Inflammatory macrophage treated with lipopolysaccharide for 4 hours (primary cell): ENCODE data around the gene ZNF492.
"Not testable (repeated sequence)": the region's sequence is repeated elsewhere in the genome, so short reads cannot be mapped to it uniquely, and the experiment has no call there.

Experiments
- DNase-seq: peaks from one replicate; pipeline ENCODE4 v3.0.0-alpha.2; 2020

ZNF492 gene

DNA sequence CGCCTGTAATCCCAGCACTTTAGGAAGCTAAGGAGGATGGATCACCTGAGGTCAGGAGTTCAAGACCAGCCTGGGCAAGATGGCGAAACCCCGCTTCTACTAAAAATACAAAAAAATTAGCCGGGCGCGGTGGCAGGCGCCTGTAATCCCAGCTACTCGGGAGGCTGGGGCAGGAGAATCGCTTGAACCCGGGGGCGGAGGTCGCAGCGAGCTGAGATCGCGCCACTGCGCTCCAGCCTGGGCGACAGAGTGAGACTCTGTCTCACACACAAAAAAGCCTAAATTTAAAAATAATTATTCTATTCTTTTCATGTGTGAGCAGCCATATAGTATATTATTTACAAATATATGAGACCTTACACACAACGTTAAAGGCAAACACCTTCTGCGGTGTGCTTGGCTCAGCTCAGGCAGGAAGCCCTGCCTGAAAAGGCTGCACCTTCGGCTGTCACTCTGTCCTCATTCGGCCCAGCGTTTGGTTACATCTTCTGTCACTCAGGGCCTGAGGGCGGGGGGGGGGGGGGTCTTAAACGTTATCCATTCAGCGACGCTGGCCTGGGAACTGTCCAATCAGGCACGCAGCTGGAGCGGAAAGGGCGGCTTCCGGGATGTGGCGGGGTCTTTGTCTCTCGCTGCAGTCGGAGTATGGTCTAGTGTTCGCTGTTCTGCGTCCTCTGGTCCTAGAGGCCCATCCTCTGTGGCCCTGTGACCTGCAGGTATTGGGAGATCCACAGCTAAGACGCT, at the start of gene ZNF492:
ZNF492 (plus strand) TSS at position 619 of the 744 bp plus-strand sequence. CDS start 19,076 bp downstream, outside the sequence.
- DNase-seq, result peak; percentile 62

DNA sequence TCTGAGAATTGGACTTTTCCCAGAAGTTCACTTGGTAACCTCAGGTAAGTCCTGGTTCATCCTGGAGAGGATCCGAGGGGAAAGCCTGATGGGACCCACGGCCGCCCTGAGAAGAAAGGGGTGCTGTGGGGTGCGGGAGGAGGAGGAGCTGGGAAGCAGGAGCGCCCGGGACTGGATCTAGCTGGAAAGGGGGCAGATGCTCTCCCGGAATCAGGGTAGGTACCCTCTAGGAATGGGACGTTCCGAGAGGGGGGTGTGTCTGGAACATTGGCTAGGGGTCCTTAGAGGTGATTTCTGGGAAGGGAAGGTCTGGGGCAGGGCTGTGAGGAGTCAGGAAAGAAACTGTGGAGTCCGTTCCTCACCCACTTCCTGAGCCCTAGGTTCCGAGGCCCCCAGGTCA, 38.7 kb upstream of the ZNF492 start:
- no peak for DNase-seq

DNA sequence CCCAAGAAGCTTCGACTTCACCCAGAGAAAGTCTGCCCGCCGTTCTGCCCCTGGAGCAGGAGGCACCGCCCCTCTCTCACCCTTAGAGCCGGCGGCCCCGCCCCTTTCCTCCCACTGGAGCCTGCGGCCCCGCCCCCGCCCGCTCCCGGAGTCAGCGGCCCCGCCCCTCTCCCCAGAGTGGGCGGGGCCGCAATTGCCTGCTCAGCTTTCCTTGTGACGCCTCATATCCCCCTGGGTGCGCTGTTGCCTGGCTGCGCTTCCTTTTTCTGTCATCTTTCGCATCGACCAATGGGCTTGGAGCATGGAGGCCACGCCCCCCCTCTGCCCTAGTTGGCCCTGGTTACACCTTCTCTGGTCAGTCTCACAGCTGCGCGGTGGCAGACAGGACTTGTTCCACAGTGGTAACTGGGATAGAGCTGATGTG, 38.2 kb upstream of the ZNF492 start:
- no peak for DNase-seq

DNA sequence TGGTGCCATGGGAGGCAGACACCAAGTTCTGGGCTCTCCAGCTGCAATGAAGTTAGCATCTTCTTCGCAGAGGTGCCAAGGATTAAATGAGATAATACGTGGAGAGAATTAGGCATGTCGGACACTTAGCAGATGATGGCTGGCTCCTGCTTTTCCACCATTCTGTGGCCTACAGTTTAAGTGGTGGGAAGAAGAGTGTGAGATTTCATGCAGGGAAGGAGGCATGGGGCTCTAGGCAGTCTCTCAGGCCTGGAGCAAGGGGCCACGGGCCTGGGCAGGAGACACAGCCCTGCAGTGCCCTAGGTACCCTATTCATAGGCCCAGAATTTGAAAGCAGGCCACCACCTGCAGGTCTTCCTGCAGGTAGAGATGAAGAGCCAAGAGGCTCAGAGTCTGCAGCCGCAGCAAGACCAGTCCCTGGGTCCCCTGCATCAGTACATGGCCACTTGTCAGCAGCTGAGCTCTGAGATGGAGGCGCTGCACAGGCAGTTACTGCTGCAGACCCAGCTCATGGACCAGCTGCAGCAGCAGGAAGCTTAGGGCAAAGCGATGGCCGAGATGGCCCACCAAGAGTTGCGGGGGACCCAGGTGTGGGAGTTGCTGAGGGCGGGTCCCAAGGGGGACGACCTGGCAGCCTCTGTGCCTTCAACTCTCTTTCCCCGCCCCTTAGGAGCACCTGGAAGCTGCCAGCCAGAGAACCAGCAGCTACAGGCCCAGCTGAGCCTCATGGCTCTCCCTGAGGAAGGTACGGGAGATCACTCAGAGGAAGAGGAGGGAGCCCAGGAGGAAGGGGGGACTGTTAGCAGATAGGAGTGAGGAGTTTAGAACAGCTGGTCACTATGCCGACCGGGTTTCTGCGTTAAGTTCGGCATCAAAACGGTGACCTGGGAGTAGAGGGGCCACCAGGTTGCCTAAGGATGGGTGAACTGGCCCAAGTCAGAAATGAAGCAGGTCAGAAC, 33.2 kb upstream of the ZNF492 start:
- no peak for DNase-seq

DNA sequence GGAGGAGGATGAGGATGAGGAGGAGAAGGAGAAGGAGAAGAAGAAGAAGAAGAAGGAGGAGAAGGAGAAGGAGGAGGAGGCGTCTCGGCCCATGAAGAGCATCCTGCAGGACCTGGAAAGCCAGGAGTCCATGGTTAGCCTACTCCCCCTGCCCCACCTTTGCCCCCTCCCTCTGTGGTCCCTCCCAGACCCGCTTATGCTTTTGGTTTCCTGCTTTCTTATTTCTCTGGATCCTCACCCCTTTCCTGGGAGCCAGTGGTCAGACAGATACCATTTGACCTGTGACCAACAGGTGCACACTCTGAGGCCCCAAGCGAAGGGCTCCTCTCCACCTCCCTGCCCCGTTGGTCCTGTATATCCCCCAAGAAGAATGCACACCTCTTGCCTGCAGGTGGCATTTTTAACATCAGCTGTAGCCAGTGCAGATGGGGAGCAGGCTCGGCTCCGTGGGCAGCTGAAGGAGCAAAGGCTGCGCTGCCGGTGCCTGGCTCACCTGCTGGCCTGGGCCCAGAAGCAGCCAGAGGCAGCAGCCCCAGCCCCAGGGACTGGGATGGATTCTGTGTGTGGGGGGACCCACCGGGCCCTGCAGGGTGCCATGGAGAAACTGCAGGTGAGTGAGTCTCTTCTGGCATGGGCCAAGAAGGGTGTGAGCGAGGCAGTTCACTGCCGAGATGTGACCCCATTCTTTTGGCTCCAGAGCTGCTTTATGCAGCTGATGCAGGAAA, 32.1 kb upstream of the ZNF492 start:
- no peak for DNase-seq

DNA sequence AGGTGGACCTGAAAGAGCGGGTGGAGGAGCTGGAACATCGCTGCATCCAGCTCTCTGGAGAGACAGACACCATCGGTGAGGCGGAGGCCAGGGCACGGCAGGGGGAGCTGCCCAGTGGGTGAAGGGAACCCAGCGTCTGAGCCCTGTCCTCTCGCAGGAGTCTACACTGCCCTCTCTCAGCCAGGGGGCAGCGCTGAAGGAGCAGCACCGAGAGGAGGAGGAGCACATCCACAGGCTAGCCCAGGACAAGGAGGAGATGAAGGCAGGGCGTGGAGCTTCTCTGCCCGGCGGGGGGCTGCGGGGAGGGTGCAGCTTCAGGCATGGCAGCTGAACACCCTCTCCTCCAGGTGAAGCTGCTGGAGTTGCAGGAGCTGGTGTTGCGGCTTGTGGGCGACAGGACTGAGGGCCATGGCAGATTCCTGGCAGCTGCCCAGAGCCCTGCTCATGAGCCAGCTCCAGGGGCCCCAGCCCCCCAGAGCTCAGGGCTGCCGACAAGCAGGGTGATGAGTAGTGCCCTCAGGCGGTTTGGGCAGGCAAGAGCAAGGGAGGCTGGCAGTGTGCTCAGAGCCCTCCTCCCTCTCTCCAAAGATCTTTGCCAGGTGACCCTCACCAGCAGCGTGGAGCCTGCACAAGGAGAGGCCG, 31.4 kb upstream of the ZNF492 start:
- no peak for DNase-seq

DNA sequence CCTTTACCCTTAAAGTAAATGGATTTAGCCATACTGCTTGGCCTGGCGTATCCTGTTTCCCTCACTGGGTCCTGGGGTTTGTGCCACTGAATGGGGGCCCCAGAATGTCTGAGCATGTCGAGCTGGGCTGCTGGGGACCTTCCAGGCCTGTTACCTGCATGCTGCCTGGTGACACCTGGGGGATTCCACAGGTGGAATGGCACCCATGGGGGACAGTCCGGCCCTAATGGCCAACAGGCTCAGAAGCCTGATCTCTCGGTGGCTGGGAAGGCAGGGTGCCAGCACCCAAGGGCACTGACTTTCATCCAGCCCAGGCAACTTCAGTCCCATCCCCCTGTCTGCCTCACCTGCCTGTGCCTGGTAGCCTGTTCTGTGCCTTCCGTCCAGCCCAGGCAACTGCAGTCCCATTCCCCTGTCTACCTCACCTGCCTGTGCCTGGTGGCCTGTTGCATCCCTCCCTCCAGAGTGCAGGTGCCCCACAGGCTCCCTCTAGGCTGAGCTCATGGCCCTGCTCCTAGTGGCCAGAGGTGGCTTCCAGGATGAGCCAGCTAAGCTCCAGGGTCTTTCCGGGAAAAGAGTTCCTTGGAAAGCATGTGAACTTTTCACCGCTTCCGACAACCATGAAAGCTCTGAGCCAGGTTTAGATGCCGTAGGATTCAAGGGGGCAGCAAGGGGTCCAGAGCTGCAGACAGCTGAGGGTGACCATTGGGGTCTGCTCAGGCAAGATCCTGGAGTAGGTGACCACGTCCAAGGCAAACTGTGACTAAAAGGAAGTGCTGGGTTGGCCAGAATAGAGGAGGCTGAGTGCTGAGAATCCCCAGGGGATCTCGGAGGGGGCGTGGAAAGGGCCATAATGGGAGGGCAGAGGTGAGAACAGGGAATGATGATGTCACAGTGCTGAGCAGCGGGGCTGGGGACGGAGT, 30.3 kb upstream of the ZNF492 start:
- DNase-seq, result no peak

DNA sequence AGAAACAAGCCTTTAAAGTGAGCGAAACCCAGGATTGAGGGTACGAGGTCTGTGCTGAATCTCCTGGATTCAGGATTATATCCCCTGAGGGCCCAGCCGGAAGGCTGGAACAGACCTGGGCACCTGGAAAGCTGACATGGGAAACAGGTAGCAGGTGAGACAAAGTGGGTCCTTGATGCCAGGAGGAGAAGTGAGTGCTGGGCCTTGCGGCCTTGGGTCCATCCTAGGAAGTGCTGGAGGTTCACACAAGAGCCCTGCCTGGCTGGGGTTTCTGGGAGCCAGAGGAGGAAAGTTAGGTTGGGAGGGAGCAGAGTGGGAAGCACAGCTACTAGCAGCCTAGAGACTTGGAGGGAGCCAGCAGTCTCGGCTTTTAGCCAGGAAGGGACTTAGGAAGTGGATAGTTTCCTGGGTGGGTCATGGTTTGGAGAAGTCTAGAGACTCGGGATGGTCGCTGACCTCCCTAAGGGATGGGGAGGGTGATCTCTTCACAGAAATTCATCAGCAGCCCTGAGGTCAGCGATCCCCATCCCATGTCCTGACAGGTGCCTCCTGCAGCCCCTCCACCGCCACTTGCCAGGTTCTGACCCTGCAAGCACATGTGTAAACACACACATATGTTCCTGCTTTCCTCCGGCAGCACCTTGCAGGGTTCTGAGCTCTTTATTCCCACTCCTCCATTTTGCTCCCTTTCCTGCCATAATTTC, 29.4 kb upstream of the ZNF492 start:
- DNase-seq, result no peak

DNA sequence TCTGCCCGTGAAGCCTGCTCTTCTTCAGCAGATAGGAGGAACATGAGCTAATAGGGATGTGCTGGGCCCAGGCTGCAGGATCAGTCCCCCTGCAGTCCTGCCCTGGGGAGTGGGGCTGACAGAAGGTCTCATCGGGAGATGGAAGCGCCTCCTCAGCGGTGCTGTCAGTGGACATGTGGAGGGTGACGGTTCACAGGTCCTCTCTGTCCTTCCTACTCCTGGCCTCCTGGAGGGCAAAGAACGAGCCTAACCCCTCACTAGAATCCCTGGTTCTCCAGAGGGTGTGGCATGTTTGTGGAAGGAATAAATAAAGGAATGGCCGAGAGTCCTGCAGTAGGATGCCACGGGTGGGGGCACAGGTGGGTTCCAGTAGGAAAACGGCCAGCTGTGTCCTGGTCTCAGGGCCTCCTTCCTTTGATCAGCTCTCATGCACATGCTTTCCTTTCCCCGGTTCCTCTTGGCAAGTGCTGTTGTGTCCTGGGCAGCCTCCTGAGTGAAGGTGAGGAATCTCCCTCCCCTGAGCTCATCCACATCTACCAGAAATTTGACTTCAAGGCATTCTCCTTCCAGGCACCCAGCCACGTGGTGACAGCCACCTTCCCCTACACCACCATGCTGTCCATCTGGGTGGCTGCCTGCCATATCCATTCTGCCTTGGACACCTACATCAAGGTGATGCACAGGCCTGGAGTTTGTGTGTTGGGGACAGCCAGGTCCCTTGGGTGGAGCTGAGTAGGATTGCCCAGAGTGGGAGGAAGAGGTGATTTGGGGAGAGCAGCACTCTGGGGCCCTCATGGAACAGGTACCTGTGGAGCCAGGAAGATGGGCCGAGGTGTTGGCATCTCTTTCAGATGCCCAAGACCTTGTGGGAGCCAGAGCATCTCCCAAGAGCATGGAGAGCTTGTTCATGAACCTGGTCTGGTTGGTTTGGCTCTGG, 28.6 kb upstream of the ZNF492 start:
- no peak for DNase-seq

DNA sequence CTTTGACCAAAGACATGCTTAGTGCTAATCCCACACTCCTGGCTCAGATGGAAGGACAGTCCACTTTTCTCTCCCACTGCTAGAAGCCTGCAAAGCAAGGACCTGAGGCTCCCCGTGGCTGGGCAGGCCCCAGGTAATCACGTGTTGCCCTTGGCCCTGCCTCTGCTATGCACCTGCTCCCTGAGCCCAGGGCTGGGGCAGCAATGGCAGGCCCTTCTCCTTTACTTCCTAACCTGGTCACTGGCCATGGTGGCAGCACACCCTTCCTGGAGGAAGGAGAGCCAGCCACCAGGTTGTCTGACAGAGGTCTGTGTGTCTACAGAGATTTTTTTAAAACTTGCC, 27.9 kb upstream of the ZNF492 start:
- DNase-seq, result no peak

DNA sequence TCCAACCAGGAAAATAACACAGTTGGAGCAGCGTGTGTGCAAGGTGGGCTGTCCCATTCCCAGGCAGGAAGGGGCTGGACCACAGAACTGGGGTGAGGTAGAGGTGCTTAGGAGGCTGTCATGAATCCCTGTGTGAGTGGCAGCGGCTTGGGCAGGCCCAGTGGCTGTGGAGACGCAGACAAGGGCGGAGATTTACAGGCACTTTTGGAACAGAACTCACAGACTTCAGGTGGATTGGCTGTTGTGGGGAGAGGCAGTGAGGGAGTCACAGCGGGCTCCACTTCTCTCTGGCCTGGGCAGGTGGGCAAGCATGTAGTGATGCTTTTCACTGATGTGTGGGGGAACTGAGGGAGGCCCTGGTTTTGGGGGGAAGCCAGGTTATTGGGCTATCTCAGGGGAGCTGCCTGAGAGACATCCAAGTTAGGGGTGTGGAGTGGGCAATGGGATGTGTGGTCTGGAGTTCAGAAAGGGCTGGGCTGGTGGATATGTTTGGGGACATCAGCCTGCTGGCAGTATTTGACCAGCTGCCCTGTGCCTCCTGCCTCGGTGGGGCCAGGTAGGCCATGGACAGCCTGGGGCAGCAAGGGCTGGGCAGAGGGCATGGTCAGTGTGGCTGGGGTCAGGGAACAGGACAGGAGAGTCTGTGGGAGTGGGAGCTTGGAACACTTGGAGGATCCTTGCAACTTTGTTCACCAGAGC, 27.0 kb upstream of the ZNF492 start:
- no peak for DNase-seq

DNA sequence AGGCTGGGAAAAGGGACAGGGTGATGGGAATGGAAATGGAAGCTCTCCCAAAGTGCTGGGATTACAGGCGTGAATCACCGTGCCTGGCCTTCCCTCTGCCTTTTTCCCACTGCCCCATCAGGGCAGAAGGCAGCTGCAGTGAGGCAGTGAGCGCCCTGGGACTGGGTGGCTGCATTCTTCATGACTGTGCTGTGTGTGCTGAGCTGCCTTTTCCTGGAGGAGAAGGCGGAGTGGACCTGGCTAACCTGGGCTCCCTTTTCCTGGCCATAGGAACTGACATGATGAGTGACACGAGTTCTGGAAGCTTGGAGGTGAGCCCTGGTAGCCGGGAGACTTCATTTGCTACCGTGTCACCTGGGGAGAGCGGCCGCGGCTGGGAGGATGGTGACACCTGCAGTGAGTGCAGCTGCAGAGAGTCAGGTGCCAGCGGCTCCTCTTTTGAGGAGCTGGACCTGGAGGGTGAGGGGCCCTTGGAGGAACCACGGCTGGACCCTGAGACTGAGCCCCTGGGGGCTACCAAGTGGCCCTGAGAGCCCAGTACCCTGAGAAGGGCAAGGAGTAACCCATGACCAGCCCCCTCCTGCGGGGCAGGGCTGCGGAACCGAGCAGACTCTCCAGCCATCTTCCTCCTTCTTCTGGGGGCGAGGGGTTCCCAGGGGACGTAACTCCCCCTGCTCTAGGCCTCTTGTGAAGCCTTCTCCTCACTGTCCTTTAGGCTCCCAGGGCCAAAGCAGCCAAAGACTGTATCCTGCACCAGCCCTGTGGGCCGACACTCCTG, 26.3 kb upstream of the ZNF492 start:
- no peak for DNase-seq

DNA sequence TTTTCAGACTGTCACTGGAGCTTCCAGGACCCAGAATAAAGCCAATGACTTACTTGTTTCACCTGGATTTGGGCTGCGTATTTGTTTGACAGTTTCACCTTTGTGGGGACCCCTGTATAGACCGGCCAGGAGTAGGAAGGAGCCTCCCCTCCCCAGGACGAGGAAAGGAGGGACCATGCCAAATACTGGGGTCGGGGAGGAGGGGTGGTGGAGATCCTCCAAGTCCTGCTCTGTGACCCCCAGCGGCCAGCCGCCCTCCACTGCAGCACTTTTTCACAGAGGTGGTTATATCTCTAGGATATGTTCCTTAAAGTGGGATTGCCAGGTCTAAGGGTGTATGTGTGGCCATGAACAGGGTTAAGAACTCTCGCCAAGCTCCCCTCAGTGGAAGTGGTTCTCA, 25.7 kb upstream of the ZNF492 start:
- DNase-seq, result no peak

DNA sequence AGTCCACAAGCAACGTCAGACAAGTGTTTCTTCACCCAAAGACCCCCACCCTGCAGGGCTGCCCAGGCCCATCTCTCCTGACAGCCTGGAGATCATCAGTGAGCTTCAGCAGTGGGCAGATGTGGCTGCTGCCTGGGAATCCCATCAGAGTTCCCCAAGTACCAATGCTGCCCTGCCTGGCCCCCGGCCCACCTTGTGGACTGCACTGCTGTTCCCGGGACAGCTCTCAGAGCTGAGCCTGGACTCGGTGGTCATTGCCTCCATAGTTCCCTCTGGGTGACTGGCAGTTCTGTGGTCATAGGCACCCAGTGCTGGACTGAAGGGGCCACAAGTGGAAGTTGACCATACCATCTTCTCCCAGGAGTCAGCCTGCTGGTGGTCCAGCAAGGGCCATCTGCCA, 24.5 kb upstream of the ZNF492 start:
- DNase-seq, result no peak

DNA sequence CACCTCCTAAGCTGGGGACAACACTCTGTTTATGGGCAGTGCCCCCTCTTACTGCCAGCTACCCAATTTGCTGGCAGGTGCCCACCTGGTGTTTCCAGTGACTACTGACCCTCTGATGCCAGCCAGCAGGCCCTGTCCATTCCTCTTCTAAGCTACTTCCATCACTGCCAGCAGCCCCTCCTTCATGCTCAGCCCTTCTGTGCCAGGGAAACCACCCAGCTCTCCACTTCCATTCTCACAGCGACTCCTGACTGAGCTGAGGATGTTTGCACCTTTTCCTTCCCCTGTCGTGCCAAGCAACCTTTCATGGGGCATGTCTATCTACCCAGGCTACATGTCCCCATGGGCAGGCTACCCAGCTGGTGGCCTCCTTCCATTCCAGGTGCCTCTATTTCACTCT, 24.0 kb upstream of the ZNF492 start:
- DNase-seq, result no peak

DNA sequence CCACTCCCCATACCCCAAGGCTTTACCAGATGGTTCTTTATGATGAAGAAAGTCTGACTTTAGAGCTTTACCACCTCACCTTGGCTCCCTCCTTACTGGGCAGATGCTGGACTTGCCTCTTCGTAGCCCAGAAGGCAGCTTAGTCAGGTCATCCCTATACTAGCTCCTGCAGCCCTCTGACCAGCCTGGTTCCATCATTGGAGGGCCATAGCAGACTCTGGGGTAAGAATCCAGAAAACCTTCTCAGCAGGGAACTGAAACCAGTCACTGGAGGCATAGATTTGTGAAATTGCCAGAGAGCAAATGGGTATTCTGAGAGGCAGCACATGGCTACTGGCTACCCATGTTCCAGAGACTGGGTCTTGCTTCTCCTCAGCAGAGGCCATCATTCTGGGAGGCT, 21.8 kb upstream of the ZNF492 start:
- DNase-seq, result no peak

DNA sequence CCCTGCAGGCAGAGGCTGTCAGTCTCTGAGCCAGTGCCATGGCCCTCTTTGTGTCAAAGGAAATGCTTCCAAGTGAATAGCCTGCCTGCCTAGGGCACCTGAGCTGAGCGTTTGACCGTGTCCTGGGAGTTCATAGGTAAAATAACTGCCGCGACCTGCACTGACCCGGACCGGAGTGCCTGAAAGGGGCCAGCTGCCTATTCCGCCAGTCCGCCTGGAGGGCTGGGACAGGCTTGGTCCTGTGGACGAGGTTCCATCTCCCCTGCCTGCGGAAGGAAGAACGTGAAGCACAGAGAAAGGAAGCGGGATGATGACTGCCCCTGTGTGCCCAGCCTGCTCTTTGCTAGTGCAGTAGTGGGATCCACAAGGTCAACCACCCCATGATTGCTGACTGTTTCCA, 17.5 kb upstream of the ZNF492 start:
- no peak for DNase-seq

DNA sequence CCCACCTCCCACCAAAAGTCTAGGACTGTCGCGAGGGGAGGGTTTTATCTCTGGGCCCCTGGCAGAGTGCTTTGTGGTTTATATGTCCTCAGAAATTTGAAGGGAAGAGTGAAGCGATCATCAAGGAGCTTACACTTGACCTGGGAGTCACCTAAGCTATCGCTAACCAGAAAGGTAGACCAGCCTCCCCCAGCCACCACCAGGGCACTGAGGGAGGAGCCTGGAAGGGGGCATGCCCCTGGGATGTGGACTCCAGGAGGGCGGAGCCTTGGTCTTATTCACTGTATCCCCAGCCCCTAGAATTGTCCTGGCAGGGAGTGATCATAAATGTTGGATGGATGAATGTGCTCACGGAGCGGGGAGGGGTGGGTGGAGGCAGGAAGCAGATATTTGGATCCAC, 16.9 kb upstream of the ZNF492 start:
- not testable (repeated sequence) for DNase-seq
